Keratinocyte (primary cell): Measurements from ENCODE around the gene SEC16A.

Experiments used
- EZH2 ChIP-seq: IDR thresholded peaks from one replicate; pipeline ENCODE4 v1.6.1; 2012; ENCODE audit warnings: inconsistent platforms, mild to moderate bottlenecking, low read length, moderate library complexity
- TF ChIP-seq, protein P1 (sequence below), 3 experiments: IDR thresholded peaks in 1 of 3; conservative IDR thresholded peaks in 1 of 3; optimal IDR thresholded peaks in 1 of 3; 2 replicates in 2 of 3; 3 replicates in 1 of 3; pipeline versions ENCODE3 to v1.5.1; 2011; ENCODE audit warnings: low read length in 3 of 3, mild to moderate bottlenecking in 3 of 3, moderate library complexity in 2 of 3, control low read depth in 1 of 3, inconsistent platforms in 1 of 3; ENCODE audit not compliant: insufficient read depth in 2 of 3; ENCODE audit errors: extremely low read depth in 1 of 3

DNA sequence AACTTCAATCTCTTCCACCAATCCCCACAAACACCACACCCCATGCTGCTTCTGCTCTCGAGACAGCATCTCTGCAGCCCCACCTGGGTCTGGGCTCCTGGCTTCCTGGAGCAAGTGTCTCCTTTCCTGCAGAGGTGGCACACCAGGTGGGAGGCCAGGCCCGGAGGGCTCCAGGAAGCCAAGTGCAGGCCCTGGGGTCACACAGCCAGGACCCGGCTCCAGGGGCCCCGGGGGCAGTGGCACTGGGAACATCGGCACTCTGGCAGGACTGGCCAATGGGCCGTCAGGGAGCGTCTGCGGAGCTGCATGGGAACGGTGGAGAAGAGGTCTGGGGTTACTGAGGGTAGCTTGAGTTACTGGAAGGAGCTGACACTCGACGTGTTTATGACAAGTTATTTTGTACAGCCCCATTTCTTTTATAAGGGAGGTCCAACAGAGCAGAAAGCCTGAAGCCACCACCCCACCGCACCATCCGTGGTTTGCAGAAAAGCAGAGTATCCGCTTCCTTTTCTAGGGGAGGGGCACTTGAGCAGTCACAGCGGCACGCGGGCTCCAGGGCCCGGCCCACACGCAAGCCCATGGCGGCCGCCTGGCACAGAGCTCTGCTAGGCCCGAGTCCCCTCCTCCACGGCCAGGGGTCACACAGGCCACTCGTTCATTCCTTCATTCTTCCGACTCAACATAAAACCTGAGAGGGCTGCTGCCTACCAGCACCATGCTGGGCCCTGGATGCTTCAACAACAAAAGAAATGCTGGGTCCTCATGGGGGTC, 28.6 kb downstream of the SEC16A start:
- TF ChIP-seq, protein P1, sequence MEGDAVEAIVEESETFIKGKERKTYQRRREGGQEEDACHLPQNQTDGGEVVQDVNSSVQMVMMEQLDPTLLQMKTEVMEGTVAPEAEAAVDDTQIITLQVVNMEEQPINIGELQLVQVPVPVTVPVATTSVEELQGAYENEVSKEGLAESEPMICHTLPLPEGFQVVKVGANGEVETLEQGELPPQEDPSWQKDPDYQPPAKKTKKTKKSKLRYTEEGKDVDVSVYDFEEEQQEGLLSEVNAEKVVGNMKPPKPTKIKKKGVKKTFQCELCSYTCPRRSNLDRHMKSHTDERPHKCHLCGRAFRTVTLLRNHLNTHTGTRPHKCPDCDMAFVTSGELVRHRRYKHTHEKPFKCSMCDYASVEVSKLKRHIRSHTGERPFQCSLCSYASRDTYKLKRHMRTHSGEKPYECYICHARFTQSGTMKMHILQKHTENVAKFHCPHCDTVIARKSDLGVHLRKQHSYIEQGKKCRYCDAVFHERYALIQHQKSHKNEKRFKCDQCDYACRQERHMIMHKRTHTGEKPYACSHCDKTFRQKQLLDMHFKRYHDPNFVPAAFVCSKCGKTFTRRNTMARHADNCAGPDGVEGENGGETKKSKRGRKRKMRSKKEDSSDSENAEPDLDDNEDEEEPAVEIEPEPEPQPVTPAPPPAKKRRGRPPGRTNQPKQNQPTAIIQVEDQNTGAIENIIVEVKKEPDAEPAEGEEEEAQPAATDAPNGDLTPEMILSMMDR (optimal IDR thresholded peaks at IDR 0.05 in 1 of 3, IDR thresholded peaks at IDR 0.05 in 1 of 3, conservative IDR thresholded peaks at IDR 0.05 in 1 of 3; ENCODE audit: extremely low read depth in 1 of 3, insufficient read depth in 2 of 3, low read length in 3 of 3), result no peak
- TF ChIP-seq EZH2, result no peak
